Upper lobe of left lung (tissue), 6 donors: Measurements from ENCODE around the gene ANKRD49. TPM values are rescaled to one million over a fixed set of nuclear protein-coding genes. Genes with fewer than 3 reads are reported as not detected.

Source experiments
- ATAC-seq, 2 donors: fragments of 200-7000 bp; cut with Tn5 transposase; one replicate each; pipeline ENCODE4 v1.9.1; 2022; ENCODE audit warnings: mild to moderate bottlenecking in 2 of 2, moderate library complexity in 2 of 2; ENCODE audit not compliant: low FRiP score in 2 of 2
- DNase-seq, 2 donors: peaks; one replicate each; pipeline ENCODE4 v3.0.0-alpha.2; 2019 to 2020
- H3K27ac ChIP-seq, 4 donors: fragments of 200-600 bp; sonication (generic); one replicate each; pipeline ENCODE4 v1.5.1; 2016 to 2019
- H3K27me3 ChIP-seq, 4 donors: fragments of 200-600 bp; sonication (generic); one replicate each; pipeline ENCODE4 v1.5.1; 2017 to 2019
- H3K36me3 ChIP-seq, 4 donors: fragments of 200-600 bp; sonication (generic); one replicate each; pipeline ENCODE4 v1.5.1; 2016 to 2019
- H3K4me1 ChIP-seq, 4 donors: fragments of 200-600 bp; sonication (generic); one replicate each; pipeline ENCODE4 v1.5.1; 2018 to 2019
- H3K4me3 ChIP-seq, 4 donors: fragments of 200-600 bp; sonication (generic); one replicate each; pipeline ENCODE4 v1.5.1; 2017 to 2019; ENCODE audit warnings: mild to moderate bottlenecking in 2 of 4, moderate library complexity in 1 of 4
- H3K9me3 ChIP-seq, 4 donors: fragments of 200-600 bp; sonication (generic); one replicate each; pipeline ENCODE4 v1.5.1; 2018 to 2019
- EP300 ChIP-seq, 4 donors: sonication (generic); formaldehyde crosslinking; IDR thresholded peaks; one replicate each; pipeline ENCODE4 v1.5.1; 2017; ENCODE audit warnings: antibody characterized with exemption in 4 of 4, control low read depth in 2 of 4
- POLR2A ChIP-seq, 4 donors: fragments of 450-650 bp; IDR thresholded peaks; one replicate each; pipeline ENCODE4 v1.5.1; 2016 to 2017; ENCODE audit warnings: antibody characterized with exemption in 4 of 4, mild to moderate bottlenecking in 2 of 4
- POLR2AphosphoS5 ChIP-seq, 2 donors: sonication (generic); formaldehyde crosslinking; IDR thresholded peaks; one replicate each; pipeline ENCODE4 v1.5.1; 2017; ENCODE audit warnings: antibody characterized with exemption in 2 of 2
- WGBS, 2 donors: methylation state at CpG; one replicate each; pipeline ENCODE4 v1.1.5; 2017 to 2018; 5-methylcytosine and 5-hydroxymethylcytosine counted together
- total RNA-seq, 6 donors: library from RNA; depleted of rRNA in 4 of 6; stranded (reverse); fragments of >200 nt in 4 of 6; gene quantifications; one replicate each; pipeline versions ENCODE4 v1.1.0 to v1.2.1, GENCODE V29; 2016 to 2021
- TF ChIP-seq, protein P1 (sequence below), 6 experiments: fragments of 450-650 bp in 4 of 6; fragments of 200-600 bp in 2 of 6; sonication (generic) in 2 of 6; IDR thresholded peaks; one replicate each; pipeline ENCODE4 v1.5.1; 2016 to 2019; ENCODE audit warnings: antibody characterized with exemption in 6 of 6
- donor health status: DM: no; HTN: no; CAD: no; lungs with moderate emphysema.
- donor health status: DM: no; HTN: yes; CAD: no; lungs with severe emphysema.

ANKRD49 gene
- 10 to 100 TPM in 5 of 6 donors, 1 to 10 TPM in 1; 9.5 to 42.7 (median 18.4) TPM for total RNA-seq

DNA sequence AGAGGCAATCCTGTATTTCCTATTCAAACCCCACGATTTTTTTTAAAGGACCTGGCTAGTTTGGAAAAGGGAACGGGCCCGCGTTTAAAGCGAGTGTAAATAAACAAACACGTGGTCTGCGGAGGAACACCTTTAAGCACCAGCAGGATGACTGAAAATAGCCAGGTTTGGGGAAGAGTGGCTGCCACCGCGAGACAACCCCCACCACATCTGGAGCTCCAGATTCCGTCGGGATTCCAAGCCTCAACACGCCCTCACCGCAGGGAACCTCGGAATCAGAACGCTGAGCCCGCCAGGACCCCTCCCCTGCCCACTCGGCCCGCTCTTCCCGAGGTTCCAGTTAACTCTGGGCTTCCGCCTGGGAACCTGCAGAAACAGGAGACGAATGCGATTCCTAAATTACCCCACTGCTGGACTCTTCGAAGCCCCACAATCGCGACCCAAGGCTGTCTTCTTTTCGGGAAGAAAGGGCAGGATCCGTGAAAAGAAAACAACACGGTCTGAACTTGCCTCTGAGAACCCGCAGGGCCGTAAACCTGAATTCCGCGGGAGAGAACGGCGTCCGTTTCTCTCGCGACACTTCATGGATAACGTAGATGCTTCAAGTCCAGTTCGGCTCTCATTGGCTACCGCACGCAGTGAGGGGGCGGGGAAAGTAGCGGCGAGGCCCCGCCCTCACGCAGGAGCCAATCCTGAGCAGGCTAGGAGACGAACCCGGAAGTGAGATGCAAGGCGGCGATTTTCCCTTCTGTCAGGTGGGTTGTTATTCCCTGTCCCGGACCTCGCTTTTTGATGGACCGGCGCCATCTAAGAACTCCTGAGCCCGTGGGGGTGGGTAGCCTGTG is at the start of gene ANKRD49, which contains the start of gene MRE11:
TSS of gene ANKRD49 (plus strand) at position 704 of the 845 bp plus-strand sequence. CDS start 2,710 bp downstream, outside the sequence.
TSS of gene MRE11 (minus strand) at position 564 of the 845 bp plus-strand sequence. CDS start 1,043 bp downstream, outside the sequence.
- TF ChIP-seq, protein P1, sequence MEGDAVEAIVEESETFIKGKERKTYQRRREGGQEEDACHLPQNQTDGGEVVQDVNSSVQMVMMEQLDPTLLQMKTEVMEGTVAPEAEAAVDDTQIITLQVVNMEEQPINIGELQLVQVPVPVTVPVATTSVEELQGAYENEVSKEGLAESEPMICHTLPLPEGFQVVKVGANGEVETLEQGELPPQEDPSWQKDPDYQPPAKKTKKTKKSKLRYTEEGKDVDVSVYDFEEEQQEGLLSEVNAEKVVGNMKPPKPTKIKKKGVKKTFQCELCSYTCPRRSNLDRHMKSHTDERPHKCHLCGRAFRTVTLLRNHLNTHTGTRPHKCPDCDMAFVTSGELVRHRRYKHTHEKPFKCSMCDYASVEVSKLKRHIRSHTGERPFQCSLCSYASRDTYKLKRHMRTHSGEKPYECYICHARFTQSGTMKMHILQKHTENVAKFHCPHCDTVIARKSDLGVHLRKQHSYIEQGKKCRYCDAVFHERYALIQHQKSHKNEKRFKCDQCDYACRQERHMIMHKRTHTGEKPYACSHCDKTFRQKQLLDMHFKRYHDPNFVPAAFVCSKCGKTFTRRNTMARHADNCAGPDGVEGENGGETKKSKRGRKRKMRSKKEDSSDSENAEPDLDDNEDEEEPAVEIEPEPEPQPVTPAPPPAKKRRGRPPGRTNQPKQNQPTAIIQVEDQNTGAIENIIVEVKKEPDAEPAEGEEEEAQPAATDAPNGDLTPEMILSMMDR (IDR thresholded peaks at IDR 0.05): no peak
- TF ChIP-seq POLR2A (IDR thresholded peaks at IDR 0.05): peak in 3 of 4 donors; percentile 60 to 81 (median 70)
- peak; percentile 83 to 90 for TF ChIP-seq POLR2AphosphoS5 (IDR thresholded peaks at IDR 0.05)
- no peak for TF ChIP-seq EP300 (IDR thresholded peaks at IDR 0.05)
- peak within 1 kb of the TSS; percentile 82 to 89 (median 86) for H3K27ac ChIP-seq
- WGBS, 2 donors: 0 to 1% methylated on average over 35 to 55 of the region's 55 CpGs

GRCh38 chr11:94445641-94446040 is 48.1 kb upstream of the ANKRD49 start:
- Histone ChIP-seq H3K9me3 (no peaks in the 10 kb centered on the region), H3K36me3 (peaks cover 0 to 42% (median 22%) of the 10 kb centered on the region in 4 donors), H3K27me3 (no peaks in the 10 kb centered on the region), H3K27ac (no peak overlapping the region), H3K4me1 (no peaks in the 10 kb centered on the region), H3K4me3 (no peak overlapping the region)
- WGBS, 2 donors: 88 to 100% methylated on average over 1 of the region's 1 CpG
- ATAC-seq (no peak), DNase-seq (no peak)
- no peak for TF ChIP-seq POLR2AphosphoS5 (IDR thresholded peaks at IDR 0.05)
- TF ChIP-seq, protein P1 (IDR thresholded peaks at IDR 0.05): no peak
- TF ChIP-seq POLR2A (IDR thresholded peaks at IDR 0.05): no peak
- no peak for TF ChIP-seq EP300 (IDR thresholded peaks at IDR 0.05)

More for the DNA sequence above, at the start of gene ANKRD49, which contains the start of gene MRE11:
- Histone ChIP-seq H3K36me3 (peaks cover 7 to 40% (median 18%) of the 10 kb centered on the region in 4 donors), H3K4me3 (peak within 1 kb of the TSS; percentile 72 to 86 (median 80)), H3K27me3 (no peaks in the 10 kb centered on the region), H3K9me3 (no peaks in the 10 kb centered on the region), H3K4me1 (peaks cover 19 to 25% (median 21%) of the 10 kb centered on the region in 4 donors)
- DNase-seq: peak; percentile 98 to 99
- peak; percentile 100 for ATAC-seq

DNA sequence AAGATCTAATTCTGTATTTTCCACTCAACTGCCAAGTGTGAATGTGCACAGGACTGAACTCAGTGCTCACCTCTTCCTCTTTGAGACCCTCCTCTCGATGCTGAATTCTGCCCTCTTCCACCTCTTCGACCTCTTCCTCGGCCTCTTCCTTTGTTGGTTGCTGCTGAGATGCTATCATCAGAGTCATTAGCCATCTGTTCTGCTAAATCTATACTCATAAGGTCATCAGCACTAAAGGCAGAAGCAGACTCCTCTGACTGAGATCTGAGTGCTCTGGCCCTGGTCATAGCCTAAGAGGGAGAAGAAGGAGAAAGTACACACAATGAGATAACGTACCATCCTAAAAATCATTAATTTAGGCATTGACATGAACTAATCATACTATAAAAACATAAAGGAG is 46.6 kb upstream of the ANKRD49 start:
- Histone ChIP-seq H3K4me1 (no peaks in the 10 kb centered on the region), H3K4me3 (no peak overlapping the region), H3K27ac (no peak overlapping the region), H3K9me3 (no peaks in the 10 kb centered on the region), H3K27me3 (no peaks in the 10 kb centered on the region), H3K36me3 (peaks cover 0 to 38% (median 22%) of the 10 kb centered on the region in 4 donors)
- WGBS, 2 donors: 95 to 99% methylated on average over 4 of the region's 4 CpGs
- ATAC-seq: no peak
- no peak for DNase-seq
- TF ChIP-seq POLR2AphosphoS5 (IDR thresholded peaks at IDR 0.05): no peak
- no peak for TF ChIP-seq POLR2A (IDR thresholded peaks at IDR 0.05)
- no peak for TF ChIP-seq EP300 (IDR thresholded peaks at IDR 0.05)
- TF ChIP-seq, protein P1 (IDR thresholded peaks at IDR 0.05): no peak

- WGBS, 2 donors: 88 to 94% methylated on average over 1 of the region's 1 CpG
- H3K27ac ChIP-seq: no peak overlapping the region
- DNase-seq: no peak
- H3K27me3 ChIP-seq: no peaks in the 10 kb centered on the region
- peaks cover 0 to 32% (median 21%) of the 10 kb centered on the region in 4 donors for H3K36me3 ChIP-seq
- TF ChIP-seq EP300 (IDR thresholded peaks at IDR 0.05) (no peak), POLR2A (IDR thresholded peaks at IDR 0.05) (no peak), POLR2AphosphoS5 (IDR thresholded peaks at IDR 0.05) (no peak)
- TF ChIP-seq, protein P1 (IDR thresholded peaks at IDR 0.05): no peak
- H3K4me3 ChIP-seq: no peak overlapping the region
- no peaks in the 10 kb centered on the region for H3K9me3 ChIP-seq
- ATAC-seq: no peak
- H3K4me1 ChIP-seq: no peaks in the 10 kb centered on the region
These were observed 44.8 kb upstream of the ANKRD49 start for GRCh38 chr11:94449029-94449428.
